Measurements from ENCODE around the gene RUNX1.

DNA sequence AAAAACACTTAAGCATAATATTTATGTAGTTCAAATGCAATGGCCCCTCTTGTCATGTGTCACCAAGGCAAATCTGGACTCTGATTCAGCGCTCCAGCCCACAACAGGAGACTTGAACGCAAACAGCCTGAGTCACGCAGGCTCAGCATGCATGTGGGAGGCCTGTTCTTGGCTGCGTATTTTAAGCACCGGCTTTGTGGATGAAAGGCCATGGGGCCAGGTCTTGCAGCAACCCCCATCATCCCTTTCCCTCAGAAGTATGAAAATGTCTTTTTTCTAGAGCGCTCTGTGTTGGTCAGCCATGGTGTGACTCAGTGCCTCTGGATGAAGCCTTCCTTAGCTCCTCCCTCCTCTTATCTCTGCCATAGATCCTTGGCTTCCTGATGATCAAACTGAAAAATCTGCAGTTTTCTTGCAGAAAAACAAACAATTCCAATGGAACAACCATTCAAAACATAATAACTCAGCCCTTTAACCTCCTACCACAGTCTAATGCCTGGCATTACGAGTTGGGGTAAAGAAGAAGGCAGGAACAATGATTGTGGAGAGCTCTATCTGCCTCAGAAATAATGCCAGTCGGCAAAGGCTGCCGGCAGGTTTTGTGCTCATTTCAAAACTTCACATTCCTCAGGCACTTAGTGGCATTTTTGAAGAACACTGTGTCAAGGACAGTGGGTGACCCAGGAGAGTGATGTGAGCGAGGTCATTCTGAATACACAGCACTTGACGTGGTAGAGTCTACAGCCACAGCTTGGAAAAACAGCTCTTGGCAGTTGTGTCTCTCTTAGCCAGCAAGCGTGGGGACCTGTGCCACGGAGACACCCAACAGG lies 212.8 kb downstream of the RUNX1 start:
- no peak for TF ChIP-seq GATA2 (IDR thresholded peaks at IDR 0.05; ENCODE audit: low read depth, low read length)
- TF ChIP-seq GATA3 (IDR thresholded peaks at IDR 0.05; ENCODE audit: low read depth, low read length), result no peak
